ENCODE measurements around the gene TLE1.
"Not testable (repeated sequence)": the region's sequence is repeated elsewhere in the genome, so short reads cannot be mapped to it uniquely, and the experiment has no call there.

TLE1 gene

DNA sequence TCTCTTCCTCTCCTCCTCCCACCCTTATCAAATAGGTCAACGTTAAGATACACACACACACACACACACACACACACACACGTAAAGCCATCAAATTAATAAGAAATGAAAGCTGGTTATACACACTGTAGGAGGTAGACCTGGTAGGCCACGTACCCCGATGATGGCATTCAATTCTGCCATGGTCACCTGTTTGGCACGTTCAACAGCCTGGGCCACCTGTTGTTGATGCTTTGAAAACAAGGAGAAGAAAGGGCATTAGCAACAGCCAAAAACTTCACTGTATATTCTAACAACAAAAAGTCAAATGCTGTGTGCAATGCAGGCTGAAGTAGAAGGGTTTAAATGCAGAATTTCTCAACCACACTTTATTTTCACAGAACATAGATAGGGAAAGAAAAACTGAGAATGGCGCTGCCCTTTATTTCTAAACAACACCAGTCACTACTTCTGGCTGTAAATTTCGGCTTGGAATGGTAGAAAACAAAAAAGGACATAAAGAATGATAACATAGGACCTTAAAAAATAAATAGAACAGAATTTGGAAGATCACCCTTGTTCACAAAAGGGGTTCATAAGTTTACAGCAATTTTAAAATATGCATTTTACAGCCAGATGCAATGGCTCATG, 37.2 kb downstream of the TLE1 start:
- no peak for DNase-seq

DNA sequence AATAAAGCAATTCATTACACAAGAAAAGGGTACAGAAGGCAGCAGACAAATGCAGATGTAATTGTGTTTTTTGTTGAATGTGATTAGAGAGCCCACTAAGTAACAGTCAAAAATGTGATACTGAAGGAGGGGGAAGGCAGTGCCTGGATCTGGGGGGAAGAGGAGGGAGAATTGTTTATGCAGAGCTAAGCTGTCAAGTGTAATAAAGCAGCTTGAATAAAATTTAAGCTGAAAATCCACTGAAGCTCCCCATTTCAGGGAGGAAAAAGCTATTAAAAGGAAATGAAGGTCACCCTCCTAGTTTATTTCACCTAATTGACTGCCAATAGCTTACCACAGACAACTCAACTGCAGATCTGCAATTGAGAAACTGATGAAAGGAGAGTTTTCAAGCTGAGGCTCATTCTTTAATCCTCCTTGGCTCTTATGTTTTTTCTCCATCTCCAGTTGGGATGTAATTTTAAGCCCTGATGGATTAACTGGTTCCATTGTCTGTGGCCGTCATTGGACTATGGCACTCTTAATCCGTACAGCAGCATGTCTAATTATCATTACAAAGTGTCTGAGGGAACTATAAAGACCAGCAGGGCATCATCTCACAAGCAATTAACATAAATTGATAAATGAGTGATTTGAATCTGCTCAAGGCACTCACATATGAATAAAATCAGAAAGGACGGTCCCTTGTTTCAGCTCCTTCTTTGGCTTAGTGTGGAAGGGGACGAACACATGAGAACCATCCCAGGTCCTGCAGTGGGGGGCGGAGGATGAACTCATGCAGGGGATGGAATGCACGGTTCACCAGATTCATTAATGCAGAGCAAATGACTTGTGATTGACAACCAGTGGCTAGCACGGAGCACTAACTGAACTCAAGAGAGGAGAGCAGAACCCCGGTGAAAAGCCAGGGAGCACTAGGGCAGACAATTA, 38.5 kb downstream of the TLE1 start:
- DNase-seq = no peak

DNA sequence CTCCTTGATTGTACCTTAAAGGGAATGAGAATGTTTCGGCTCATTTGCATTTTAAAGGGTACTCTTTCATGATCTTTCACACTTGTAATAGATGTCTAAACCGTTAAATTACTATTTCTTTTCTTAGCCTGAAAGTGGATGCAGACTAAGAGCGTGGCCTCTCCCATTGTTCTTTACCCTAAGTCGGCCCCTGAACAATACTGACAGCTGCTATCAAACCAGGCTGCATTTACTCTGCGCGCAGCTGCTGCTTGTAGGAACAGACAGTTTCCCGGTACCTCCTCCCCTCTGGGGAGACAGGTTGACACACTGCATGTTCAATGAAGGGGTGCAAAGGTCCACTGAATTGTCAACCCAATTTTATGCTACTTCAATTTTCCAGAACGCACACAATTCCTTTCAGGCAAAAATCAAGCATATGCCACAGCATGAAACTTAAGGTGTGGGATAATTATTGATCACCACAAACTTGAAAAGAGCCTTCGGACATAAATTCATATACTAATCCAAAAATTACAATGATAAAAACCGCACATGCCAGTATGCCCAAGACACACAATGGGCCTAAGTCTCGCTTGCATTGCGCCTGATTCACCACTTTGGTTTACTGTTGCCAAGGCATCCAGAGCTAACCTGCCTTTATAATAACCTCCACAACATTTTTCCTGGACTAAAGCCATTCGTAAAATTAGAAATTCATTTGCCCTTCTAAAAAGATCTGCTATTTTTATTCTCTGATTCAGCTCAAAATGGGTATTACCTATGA, 39.7 kb downstream of the TLE1 start:
- DNase-seq = no peak

DNA sequence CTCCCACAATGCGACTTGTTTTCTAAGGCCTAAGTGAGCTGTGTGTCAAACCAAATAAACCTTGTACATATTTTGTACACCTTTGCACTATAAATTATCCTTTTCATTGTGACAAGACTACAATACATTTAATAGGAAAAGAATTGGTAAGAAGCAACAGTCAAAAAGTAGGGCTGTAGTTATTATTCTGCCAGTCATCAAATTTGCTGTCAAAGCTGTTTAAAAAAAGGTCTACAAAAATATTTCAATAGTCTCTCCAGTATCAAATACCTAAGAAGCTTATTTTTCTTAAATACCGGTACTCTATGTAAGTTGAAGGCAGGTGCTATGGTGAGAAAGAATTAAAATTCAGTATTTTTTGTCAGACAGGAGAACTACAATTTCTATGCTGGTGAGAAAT, 40.5 kb downstream of the TLE1 start:
- DNase-seq = no peak

DNA sequence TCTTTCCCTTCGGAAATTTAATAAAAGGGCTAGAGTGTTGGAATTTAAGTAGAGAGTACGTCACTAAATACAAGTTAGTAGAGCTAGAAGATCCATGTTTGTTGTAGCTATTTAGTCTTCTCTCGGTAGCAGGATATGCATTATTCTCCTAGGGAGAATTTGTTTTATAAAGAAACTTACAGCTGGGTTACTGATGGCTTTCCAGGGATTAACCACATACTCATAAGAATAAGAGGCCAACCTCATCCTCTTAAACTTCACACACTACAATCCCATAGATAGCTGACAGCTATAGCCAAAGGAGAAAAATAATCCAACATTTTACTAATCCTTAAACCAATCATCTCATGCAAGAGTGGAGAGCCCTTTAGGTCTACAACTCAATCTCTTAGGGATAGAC, 43.0 kb downstream of the TLE1 start:
- DNase-seq = no peak

DNA sequence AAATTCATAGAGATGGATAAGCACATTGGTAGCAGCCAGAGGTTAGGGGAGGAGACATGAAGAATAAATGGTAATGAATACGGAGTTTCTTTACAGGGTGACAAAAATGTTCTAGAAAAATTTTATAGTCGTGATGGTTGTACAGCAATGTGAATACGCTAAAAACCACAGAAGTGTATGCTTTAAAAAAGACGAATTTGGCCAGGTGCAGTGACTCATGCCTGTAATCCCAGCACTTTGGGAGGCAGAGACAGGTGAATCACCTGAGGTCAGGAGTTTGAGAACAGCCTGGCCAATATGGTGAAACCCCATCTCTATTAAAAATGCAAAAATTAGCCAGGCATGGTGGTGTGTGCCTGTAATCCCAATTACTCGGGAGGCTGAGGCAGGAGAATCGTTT, 44.8 kb downstream of the TLE1 start:
- not testable (repeated sequence) for DNase-seq

DNA sequence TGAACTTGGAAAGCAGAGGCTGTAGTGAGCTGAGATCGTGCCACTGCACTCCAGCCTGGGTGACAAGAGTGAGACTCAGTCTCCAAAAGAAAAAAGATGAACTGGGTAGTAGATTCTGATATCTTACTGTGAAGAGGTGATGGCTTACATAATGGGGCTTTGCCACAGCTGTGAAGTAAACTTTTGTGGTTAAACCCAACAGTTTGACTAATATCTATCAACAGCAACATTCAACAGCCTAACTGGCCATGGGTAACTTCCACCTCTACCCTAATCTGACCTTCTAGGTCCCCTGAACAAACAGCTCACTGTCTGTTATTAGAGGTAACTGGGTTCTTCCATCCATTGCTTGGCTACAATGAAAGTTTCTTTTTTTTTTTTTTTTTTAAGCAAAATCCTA, 52.1 kb downstream of the TLE1 start:
- DNase-seq = no peak

DNA sequence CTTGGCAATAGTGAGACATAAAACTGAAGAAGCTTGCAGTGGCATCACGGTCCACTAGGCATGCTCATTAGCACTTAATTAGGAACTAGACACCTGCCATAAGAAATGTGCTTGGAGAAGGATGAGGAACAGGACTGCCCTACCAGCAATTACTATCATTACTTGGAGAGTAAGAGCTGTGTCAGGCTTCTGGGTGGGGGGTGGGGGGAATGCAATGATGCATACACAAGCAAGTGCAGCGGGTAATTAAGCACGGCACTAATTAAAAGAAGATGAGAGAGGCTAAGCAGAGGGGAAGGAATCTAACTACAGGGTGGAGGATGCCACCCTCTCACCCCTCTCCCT, 53.1 kb downstream of the TLE1 start:
- no peak for DNase-seq

DNA sequence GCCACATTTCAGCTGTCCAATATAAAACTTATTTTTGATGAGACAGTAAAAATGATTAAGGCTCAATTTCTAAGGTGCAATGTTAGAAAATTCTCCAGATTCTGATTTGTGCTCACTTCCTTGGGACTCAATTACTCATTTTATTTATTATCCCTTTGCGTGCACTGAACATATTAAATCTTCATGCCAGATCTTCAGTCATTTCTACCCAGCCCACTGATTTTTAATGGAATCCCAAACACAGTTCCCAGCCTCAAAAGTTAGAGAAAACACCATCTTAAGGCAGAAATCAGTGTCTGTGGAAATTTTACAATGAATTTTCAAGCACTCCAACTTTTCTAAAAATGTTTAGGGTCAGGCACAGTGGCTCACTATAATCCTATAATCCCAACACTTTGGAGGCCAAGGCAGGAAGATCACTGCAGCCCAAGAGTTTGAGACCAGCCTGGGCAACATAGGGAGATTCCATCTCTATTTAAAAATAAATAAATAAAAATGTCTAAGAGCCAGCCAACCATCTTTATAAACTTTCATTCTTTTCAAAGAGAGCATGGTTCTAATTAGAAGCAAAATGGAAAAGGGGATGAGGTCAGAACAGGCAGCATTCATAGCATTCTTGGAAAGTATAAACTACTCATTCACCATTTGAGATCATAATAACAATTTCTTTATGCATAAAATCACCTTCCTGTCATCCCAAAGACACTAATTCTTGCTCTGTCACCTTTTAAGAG, 53.7 kb downstream of the TLE1 start:
- no peak for DNase-seq

DNA sequence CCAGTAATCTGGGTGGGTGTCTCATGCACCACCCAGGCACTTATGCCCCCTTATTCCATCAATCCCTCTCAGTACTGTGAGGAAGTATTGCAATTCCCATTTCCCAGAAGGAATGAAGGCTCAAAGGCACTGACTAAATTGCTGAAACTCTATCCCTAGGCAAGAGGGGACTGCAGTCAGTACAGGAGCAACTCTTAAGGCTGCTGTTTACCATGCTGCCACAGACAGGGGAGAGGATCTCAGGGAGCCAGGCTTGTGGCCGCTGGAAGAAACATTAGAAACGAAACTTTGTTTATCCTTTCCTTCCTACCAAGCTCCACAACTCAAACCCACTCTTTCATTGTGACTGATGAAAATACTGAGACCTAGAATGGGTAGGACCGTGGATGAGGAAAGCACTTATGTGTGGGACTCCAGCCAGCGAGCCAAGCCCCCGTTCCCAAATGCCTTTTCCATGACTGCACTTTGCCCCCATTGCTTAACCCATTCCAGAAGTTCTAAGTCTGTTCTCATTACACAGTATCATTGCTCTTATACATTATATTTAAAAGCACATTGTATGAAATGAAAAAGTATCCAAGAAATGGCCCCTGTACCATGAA, 54.3 kb downstream of the TLE1 start:
- DNase-seq = no peak

DNA sequence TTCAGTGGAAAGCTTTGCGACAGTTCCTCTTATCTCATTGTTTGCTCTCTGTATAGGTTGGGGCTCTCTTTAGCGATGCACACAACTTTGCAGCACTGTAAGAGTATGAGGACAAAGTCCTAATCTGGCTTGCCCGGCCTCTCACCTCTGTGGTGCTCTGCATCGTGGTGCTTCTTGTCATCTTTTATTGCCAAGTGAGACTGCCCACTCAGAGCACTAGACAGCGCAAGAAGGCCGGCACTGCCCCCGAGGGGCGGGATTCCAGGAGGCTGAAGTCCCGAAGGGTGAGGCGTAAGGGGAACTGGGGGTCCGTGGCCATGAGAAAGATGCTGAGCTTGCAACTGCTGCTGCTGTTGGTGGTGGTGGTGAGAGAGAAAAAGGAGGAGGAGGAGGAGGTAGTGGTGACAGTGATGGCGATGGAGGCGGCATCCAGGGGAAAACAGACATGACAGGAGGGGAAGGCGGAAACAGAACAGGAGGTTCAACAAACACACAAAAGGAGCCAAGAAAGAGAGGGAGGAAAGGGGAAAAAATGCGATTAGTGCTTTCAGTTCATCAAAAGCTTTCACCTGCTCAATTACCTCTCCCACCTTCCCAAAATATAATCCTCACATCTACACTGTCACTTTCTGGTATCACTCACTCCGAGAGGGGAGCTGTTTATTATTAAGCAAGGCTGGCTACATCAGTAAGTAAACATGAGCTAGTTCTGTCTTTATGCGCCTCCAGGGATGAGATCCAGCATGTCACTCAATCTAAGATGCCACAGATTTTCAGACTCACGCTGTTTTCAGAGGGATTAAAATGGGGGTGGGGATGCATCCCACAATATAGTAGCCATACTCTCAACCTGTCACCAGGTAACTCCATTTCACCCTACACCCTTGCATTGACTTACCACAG, 55.1 kb downstream of the TLE1 start:
- DNase-seq = no peak

DNA sequence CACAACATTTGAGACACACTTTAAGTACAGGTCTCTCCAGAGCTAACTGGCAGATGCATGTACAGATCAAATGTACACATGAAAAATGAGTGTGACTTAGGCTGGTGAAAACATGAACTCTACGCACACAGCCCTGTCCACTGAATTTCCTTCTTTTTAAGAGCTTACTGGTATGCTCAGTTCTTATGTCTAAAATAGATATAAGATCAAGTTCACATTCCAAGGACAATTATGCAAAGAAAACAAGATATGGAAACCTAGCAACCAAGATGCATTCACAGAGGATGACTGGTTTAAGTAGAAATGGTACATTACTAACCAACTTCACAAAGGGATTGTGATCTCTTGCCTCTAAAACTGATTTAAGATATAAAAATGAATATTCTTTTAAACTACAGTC, 56.7 kb downstream of the TLE1 start:
- DNase-seq = no peak

DNA sequence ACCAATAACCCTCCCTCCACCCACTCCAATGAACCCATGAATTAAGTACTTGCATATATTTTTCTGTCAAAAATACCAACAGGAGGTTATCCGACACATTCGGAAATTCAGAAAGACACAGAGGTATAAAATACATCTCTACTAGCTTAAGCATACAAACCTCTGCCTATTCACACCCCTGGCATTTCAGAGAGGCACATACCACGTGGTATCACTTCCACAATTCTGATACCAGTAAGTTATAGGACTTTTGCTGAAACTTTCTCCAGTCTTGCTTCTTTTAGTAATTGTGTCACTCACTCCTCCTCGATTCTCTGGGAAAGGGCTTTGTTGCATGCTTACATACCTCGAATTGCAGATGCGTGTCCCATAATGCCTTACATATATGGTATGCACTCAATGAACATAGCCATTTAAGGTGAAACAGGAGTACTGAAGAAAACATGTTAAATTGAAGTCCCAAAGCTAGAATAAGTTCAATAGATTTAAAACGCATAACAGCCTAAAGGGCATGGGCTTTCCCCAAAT, 58.1 kb downstream of the TLE1 start:
- no peak for DNase-seq

DNA sequence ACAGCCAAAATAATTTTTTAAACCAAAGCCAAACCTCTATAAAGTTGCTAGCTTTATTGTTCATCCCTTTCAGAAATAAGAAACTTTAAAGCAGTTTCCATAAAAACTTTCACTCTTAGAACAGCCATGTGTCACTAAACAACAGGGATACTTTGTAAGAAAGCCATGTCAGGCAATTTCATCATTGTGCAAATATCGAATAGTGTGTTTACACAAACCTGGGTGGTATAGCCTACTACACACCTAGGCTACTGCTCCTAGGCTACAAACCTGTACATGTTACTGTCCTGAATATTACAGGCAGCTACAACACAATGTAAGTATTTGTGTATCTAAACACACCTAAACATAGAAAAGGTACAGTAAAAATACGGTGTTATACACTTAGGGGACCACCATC, 59.9 kb downstream of the TLE1 start:
- no peak for DNase-seq

DNA sequence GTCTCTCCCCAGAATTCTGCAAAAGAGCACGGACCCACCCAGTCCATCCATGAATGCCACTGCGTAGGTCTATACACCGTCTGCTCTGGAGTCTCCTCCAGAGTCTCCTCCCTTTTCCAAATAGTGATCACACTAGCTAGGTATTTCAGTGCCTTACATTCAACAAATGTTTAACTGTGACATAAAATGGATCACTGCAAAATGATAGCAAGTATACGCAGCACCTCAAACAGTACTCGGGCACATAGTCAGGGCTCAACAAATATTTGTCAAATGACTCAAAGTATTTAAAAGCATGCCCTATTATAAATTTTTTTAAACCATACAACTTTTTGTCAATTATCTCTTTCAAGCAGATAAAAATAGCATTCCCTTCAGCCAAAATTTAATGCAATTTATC, 60.5 kb downstream of the TLE1 start:
- DNase-seq = no peak

DNA sequence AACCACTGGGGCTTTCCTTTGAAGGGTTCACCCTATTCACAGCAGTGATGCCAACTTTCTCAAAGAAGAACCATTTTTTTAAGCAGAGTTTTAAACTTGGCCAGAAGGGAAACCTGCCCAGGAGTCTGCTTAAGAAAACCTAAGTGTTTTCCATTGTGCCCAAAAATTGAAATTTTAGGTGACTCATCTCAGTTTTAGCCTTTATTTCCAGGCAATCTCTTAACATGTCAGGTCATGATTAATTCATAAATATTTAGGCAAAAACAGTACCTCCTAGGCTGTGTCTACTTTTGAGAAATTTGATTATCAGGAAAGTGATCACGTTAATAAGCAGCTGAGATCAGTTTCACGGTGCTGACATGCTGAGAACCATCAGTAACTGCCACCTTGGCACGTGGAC, 61.9 kb downstream of the TLE1 start:
- no peak for DNase-seq

DNA sequence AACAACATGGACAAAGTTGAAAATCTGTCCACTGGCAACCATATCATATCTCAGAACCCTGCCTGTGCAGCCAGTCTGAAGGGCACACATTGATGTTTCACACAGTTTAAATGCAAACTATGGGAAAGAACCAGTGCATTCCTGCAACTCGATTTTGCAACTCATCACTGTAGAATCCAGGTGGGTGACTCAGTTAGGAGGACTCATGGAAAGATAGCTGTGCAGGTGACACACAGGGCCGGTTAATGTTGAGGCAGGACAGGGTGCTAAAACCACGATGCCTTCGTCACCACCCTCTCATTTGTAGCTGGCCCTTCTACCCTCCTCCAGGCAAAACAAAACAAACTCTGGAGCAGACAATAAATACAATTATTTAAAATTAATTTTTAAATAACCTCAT, 62.8 kb downstream of the TLE1 start:
- DNase-seq = no peak

DNA sequence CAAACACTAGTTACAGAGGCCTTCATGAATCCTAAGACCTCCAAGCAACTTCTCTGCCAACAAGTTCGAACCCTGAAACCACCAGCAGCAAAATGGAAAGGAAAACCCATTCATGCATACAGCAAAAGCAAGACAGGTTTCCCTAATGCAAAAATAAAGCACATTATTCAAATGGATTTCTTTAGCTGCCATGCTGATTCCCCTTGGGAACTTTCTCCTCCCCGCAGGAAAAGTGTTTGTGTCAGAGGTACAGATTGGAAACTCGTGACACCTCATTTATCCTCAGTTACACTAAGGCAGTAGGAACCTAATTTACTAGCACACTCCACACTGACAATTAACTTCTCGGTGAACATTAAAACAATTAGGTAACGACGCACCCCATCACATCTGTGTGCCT, 63.4 kb downstream of the TLE1 start:
- DNase-seq = no peak

DNA sequence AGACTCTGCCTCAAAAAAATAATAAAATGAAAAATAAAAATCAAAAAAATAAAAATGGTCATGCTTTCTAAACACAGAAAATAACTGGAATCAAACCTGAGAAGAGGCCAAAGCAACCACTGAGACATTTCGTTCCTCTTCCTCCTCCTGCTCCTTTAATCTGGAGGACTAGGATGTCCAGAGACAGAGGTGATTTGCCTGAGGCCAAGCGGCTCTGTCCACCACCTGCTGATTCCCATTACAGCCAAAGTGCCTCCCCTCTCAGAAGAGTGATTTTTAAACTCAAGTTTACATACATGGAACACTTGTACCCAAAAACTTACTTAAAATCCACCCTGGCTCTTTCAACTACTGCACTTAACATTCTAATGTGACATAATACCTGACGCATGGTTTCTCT, 65.6 kb downstream of the TLE1 start:
- no peak for DNase-seq

DNA sequence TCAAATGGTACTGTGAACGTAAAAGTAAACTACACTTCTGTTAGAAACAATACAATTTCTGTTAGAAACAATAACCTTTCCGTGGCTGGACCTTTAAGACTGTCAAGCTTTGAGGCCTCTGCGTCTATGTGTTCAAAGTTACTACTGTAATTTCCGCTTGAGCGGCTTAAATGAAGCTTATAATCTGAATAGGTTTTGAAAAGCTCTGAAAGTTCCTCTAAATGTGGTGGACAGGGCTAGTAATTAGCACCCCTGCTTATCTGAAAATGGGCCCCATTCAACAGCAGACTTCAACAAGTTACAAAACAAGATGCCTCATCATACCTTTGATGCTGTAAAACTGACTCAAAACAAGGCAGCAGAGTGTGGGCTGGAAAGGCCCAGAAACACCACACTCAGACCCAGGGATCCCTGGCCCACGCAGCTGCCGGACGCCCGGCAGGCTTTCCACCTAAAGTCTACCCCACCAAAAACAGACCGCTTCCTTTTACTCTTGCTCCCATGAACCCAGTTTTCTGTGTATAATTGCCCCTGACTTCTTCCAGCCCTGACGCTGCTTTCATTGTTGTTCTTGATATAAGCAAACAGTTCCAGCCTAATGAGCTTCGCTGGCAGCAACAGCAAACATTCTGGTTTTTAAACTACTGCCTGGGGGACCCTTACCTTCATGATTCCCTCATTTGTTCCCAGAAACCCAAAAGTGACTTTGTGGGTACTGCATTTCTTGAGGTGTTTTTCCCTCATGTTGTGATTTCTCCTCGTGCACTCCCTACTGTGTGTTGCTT, 66.7 kb downstream of the TLE1 start:
- no peak for DNase-seq

Measured in cortex of kidney (tissue), 1 donor.